Keratinocyte (primary cell): ENCODE data around the gene IDH3A. TPM values are rescaled to one million over a fixed set of nuclear protein-coding genes. Genes with fewer than 3 reads are reported as not detected.

Source experiments
- DNase-seq: peaks from one replicate; pipeline ENCODE4 v3.0.0-alpha.2; 2011; ENCODE audit warnings: low read depth, missing footprints, low spot score
- FAIRE-seq: peaks from 2 replicates; lab custom pipeline; 2011; peaks lifted over from hg19 to GRCh38; lab: Jason Lieb, UNC
- H2AFZ ChIP-seq: 2 replicates; pipeline ENCODE4 v1.6.0; 2012; ENCODE audit warnings: low read length, control low read depth, inconsistent platforms; ENCODE audit not compliant: control insufficient read depth
- H3K27ac ChIP-seq: 2 replicates; pipeline ENCODE4 v1.5.1; 2011; ENCODE audit warnings: low read length; ENCODE audit not compliant: control insufficient read depth, insufficient read depth
- H3K27me3 ChIP-seq: 3 replicates; pipeline ENCODE4 v1.6.0; 2011; ENCODE audit warnings: low read length; ENCODE audit not compliant: control insufficient read depth, insufficient read depth; ENCODE audit errors: extremely low read depth
- H3K36me3 ChIP-seq, 2 experiments: 2 replicates in 1 of 2; 3 replicates in 1 of 2; pipeline ENCODE4 v1.5.1; 2011; ENCODE audit warnings: low read length in 2 of 2, mild to moderate bottlenecking in 1 of 2; ENCODE audit not compliant: control insufficient read depth in 2 of 2, insufficient read depth in 2 of 2; ENCODE audit errors: extremely low read depth in 1 of 2
- H3K4me1 ChIP-seq: 3 replicates; pipeline ENCODE4 v1.5.1; 2011; ENCODE audit warnings: low read length; ENCODE audit not compliant: control insufficient read depth, insufficient read depth; ENCODE audit errors: extremely low read depth
- H3K4me2 ChIP-seq: 3 replicates; pipeline ENCODE4 v1.6.0; 2011; ENCODE audit warnings: low read depth, low read length; ENCODE audit not compliant: control insufficient read depth, insufficient read depth; ENCODE audit errors: extremely low read depth
- H3K4me3 ChIP-seq, 3 experiments: fragments of 200-600 bp in 1 of 3; sonication (generic) in 1 of 3; 2 replicates in 2 of 3; 3 replicates in 1 of 3; pipeline ENCODE4 v1.5.1; 2011 to 2016; ENCODE audit warnings: low read length in 3 of 3, mild to moderate bottlenecking in 3 of 3, control low read depth in 2 of 3, inconsistent platforms in 1 of 3, low read depth in 1 of 3, mixed read lengths in 1 of 3, mixed run types in 1 of 3, moderate library complexity in 1 of 3; ENCODE audit not compliant: control insufficient read depth in 2 of 3, insufficient read depth in 2 of 3; ENCODE audit errors: extremely low read depth in 1 of 3
- H3K79me2 ChIP-seq: 2 replicates; pipeline ENCODE4 v1.6.0; 2012; ENCODE audit warnings: low read length; ENCODE audit not compliant: control insufficient read depth, insufficient read depth
- H3K9ac ChIP-seq: 3 replicates; pipeline ENCODE4 v1.6.0; 2011; ENCODE audit warnings: low read length; ENCODE audit not compliant: control insufficient read depth, insufficient read depth; ENCODE audit errors: extremely low read depth
- H3K9me1 ChIP-seq: 3 replicates; pipeline ENCODE4 v1.6.0; 2011; ENCODE audit warnings: low read length; ENCODE audit not compliant: control insufficient read depth, insufficient read depth; ENCODE audit errors: extremely low read depth
- H3K9me3 ChIP-seq: 2 replicates; pipeline ENCODE4 v1.5.1; 2012; ENCODE audit warnings: low read depth, low read length; ENCODE audit not compliant: control insufficient read depth
- H4K20me1 ChIP-seq: 3 replicates; pipeline ENCODE4 v1.6.0; 2011; ENCODE audit warnings: low read length; ENCODE audit not compliant: control insufficient read depth, insufficient read depth; ENCODE audit errors: extremely low read depth
- EZH2 ChIP-seq: IDR thresholded peaks from one replicate; pipeline ENCODE4 v1.6.1; 2012; ENCODE audit warnings: inconsistent platforms, mild to moderate bottlenecking, low read length, moderate library complexity
- dilution Hi-C: fragments of 300-500 bp; cut with MboI; formaldehyde crosslinking; loops from one replicate; pipeline ENCODE4 v1.7.0; 2020; ENCODE audit warnings: low sequenced_read_pairs; ENCODE audit not compliant: extremely low pct_ligation_motif_present
- polyA plus RNA-seq, 5 experiments: library from polyadenylated mRNA; depleted of rRNA in 3 of 5; stranded (reverse) in 3 of 5; stranded (forward) in 1 of 5; unstranded in 1 of 5; fragments of >200 nt; gene quantifications; 1 replicate in 1 of 5; 2 replicates in 3 of 5; 3 replicates in 1 of 5; pipeline versions ENCODE4 v1.2.1 to v1.2.3, GENCODE V29; 2011 to 2012; ENCODE audit warnings: missing spikeins in 2 of 5, low read depth in 1 of 5, low replicate concordance in 1 of 5
- TF ChIP-seq, protein P1 (sequence below), 3 experiments: IDR thresholded peaks in 1 of 3; conservative IDR thresholded peaks in 1 of 3; optimal IDR thresholded peaks in 1 of 3; 2 replicates in 2 of 3; 3 replicates in 1 of 3; pipeline versions ENCODE3 to v1.5.1; 2011; ENCODE audit warnings: low read length in 3 of 3, mild to moderate bottlenecking in 3 of 3, moderate library complexity in 2 of 3, control low read depth in 1 of 3, inconsistent platforms in 1 of 3; ENCODE audit not compliant: insufficient read depth in 2 of 3; ENCODE audit errors: extremely low read depth in 1 of 3

IDH3A gene
- polyA plus RNA-seq, 1 donor (not counting 4 experiments of a cell fraction or from before 2014, with no cell fraction given), result 118 TPM

DNA sequence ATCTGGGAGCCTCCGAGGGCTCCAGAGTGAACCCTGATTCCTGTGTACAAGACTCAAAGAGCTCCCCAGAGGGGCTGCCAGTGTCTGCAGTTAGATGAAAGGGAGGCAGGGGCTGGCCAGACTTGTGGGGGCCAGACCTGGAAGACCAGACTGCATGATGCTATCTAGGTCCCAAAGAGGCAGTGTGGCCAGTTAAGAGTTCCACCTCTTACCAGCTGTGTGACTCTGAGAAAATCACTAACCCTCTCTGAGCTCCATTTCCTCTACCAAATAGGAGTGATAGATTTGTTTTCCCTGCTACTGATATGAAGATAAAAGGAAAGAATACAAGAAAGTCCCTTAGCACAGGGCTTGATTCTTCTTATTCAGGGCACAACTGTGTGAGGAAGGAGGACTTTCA lies 56.2 kb downstream of the IDH3A start:
- Histone ChIP-seq H3K36me3 (no peaks in the 10 kb centered on the region), H2AFZ (no peak overlapping the region), H3K4me2 (no peak overlapping the region), H4K20me1 (no peaks in the 10 kb centered on the region), H3K9me1 (no peaks in the 10 kb centered on the region), H3K4me3 (no peak overlapping the region), H3K27me3 (peaks cover 12% of the 10 kb centered on the region), H3K79me2 (no peaks in the 10 kb centered on the region), H3K9me3 (no peaks in the 10 kb centered on the region), H3K4me1 (peaks cover 17% of the 10 kb centered on the region), H3K27ac (no peak overlapping the region), H3K9ac (no peak overlapping the region)
- DNase-seq (no peak), FAIRE-seq (no peak)
- TF ChIP-seq EZH2, result no peak
- TF ChIP-seq, protein P1, sequence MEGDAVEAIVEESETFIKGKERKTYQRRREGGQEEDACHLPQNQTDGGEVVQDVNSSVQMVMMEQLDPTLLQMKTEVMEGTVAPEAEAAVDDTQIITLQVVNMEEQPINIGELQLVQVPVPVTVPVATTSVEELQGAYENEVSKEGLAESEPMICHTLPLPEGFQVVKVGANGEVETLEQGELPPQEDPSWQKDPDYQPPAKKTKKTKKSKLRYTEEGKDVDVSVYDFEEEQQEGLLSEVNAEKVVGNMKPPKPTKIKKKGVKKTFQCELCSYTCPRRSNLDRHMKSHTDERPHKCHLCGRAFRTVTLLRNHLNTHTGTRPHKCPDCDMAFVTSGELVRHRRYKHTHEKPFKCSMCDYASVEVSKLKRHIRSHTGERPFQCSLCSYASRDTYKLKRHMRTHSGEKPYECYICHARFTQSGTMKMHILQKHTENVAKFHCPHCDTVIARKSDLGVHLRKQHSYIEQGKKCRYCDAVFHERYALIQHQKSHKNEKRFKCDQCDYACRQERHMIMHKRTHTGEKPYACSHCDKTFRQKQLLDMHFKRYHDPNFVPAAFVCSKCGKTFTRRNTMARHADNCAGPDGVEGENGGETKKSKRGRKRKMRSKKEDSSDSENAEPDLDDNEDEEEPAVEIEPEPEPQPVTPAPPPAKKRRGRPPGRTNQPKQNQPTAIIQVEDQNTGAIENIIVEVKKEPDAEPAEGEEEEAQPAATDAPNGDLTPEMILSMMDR (optimal IDR thresholded peaks at IDR 0.05 in 1 of 3, IDR thresholded peaks at IDR 0.05 in 1 of 3, conservative IDR thresholded peaks at IDR 0.05 in 1 of 3; ENCODE audit: extremely low read depth in 1 of 3, insufficient read depth in 2 of 3, low read length in 3 of 3), result no peak
- dilution Hi-C loops, result no loop called here

DNA sequence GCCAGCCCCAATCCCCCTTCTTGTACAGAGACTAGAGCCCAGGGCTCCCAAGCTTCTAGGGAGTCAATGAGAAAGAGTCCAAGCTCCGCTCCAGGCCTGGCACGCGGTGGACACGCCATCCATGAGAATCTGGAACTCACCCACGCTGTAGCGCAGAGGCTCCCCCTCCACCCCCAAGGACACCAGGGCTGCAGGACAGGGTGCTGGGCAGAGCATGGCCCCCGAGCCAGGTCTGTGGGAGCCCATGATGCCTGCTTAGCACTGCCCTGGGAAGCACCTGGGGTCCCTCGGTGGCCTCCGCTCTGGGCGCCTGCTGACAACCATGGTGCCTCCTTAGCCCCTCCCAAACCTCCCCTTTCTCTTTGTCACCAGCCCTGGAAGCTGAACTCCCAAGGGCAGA lies 56.7 kb downstream of the IDH3A start:
- dilution Hi-C loops, result no loop called here
- no peak for FAIRE-seq

More for the DNA sequence above, 56.7 kb downstream of the IDH3A start:
- no peak overlapping the region for H3K4me2 ChIP-seq
- H4K20me1 ChIP-seq, result no peaks in the 10 kb centered on the region
- H3K9me1 ChIP-seq, result no peaks in the 10 kb centered on the region
- H3K36me3 ChIP-seq, result no peaks in the 10 kb centered on the region
- TF ChIP-seq, protein P1 (optimal IDR thresholded peaks at IDR 0.05 in 1 of 3, IDR thresholded peaks at IDR 0.05 in 1 of 3, conservative IDR thresholded peaks at IDR 0.05 in 1 of 3; ENCODE audit: extremely low read depth in 1 of 3, insufficient read depth in 2 of 3, low read length in 3 of 3), result no peak
- peaks cover 12% of the 10 kb centered on the region for H3K27me3 ChIP-seq
- H3K9me3 ChIP-seq, result no peaks in the 10 kb centered on the region
- H2AFZ ChIP-seq, result no peak overlapping the region
- no peak for DNase-seq
- H3K9ac ChIP-seq, result no peak overlapping the region
- no peak overlapping the region for H3K4me3 ChIP-seq
- H3K27ac ChIP-seq, result no peak overlapping the region
- H3K79me2 ChIP-seq, result no peaks in the 10 kb centered on the region
- H3K4me1 ChIP-seq, result peaks cover 17% of the 10 kb centered on the region
